OCI-LY3 (cell line): ENCODE results near the gene ACAD11.

Experiments used
- H2AFZ ChIP-seq: fragments of 200-600, 300-600 bp; shearing (Covaris generic); 2 replicates; pipeline ENCODE4 v1.6.0; 2014; ENCODE audit warnings: antibody characterized with exemption, low read depth, low read length
- H3K27ac ChIP-seq: fragments of 200-600, 300-600 bp; sonication (generic); 2 replicates; pipeline ENCODE4 v1.5.1; 2014; ENCODE audit warnings: mild to moderate bottlenecking, low read length, moderate library complexity, mixed read lengths
- H3K27me3 ChIP-seq: fragments of 200-600, 300-600 bp; sonication (generic); 2 replicates; pipeline ENCODE4 v1.6.1; 2014; ENCODE audit warnings: low read depth, low read length, mixed read lengths
- H3K36me3 ChIP-seq: fragments of 200-600, 300-600 bp; sonication (generic); replicated peaks from 2 replicates; pipeline ENCODE3; 2014; ENCODE audit warnings: low read depth, low read length, mixed read lengths
- H3K4me1 ChIP-seq: fragments of 300-600, 200-600 bp; sonication (generic); 2 replicates; pipeline ENCODE4 v1.6.1; 2014; ENCODE audit warnings: low read length, mixed read lengths
- H3K4me2 ChIP-seq: fragments of 200-600, 300-600 bp; sonication (generic); 2 replicates; pipeline ENCODE4 v1.6.1; 2014; ENCODE audit warnings: low read length, mixed read lengths
- H3K4me3 ChIP-seq: fragments of 300-600, 200-600 bp; sonication (generic); 2 replicates; pipeline ENCODE4 v1.5.1; 2014; ENCODE audit warnings: antibody characterized with exemption, mild to moderate bottlenecking, low read length, moderate library complexity
- H3K79me2 ChIP-seq: fragments of 300-600, 200-600 bp; shearing (Covaris generic); 2 replicates; pipeline ENCODE4 v1.6.1; 2014; ENCODE audit warnings: mild to moderate bottlenecking, low read length, mixed read lengths
- H3K9ac ChIP-seq: fragments of 300-600, 200-600 bp; shearing (Covaris generic); 2 replicates; pipeline ENCODE4 v1.6.0; 2014; ENCODE audit warnings: mild to moderate bottlenecking, low read length, moderate library complexity
- H3K9me3 ChIP-seq: fragments of 200-600, 300-600 bp; shearing (Covaris generic); 2 replicates; pipeline ENCODE4 v1.6.1; 2014; ENCODE audit warnings: low read length, mixed read lengths; ENCODE audit not compliant: insufficient read depth
- H4K20me1 ChIP-seq: fragments of 200-600, 300-600 bp; sonication (generic); 2 replicates; pipeline ENCODE4 v1.6.1; 2016; ENCODE audit warnings: low read length, mixed read lengths; ENCODE audit not compliant: insufficient read depth
- CTCF ChIP-seq: fragments of 200-600, 300-600 bp; sonication (generic); IDR thresholded peaks from 2 replicates; pipeline ENCODE4 v1.5.1; 2014; ENCODE audit warnings: antibody characterized with exemption, low read length, low read depth
- EZH2phosphoT487 ChIP-seq: fragments of 200-600 bp; shearing (Covaris generic); IDR thresholded peaks from 2 replicates; pipeline ENCODE4 v1.6.1; 2018; ENCODE audit warnings: antibody characterized with exemption, mixed run types, low read depth

ACAD11 gene

GRCh38 chr3:132593947-132594323 is 65.7 kb downstream of the ACAD11 start:
- Histone ChIP-seq H2AFZ (no peak overlapping the region), H3K36me3 (no peaks in the 10 kb centered on the region), H3K27ac (no peak overlapping the region), H3K27me3 (no peaks in the 10 kb centered on the region), H3K4me2 (no peak overlapping the region), H3K4me1 (0 out of 2 replicates have a peak, but pooled peaks cover 5% of the 10 kb centered on the region), H3K79me2 (no peaks in the 10 kb centered on the region), H3K9me3 (no peaks in the 10 kb centered on the region), H3K4me3 (no peak overlapping the region), H4K20me1 (0 out of 2 replicates have a peak, but pooled peaks cover 3% of the 10 kb centered on the region), H3K9ac (no peak overlapping the region)
- TF ChIP-seq CTCF (no peak), EZH2phosphoT487 (no peak)

GRCh38 chr3:132593241-132593946 is 66.2 kb downstream of the ACAD11 start:
- no peaks in the 10 kb centered on the region for H3K79me2 ChIP-seq
- H3K9me3 ChIP-seq = no peaks in the 10 kb centered on the region
- no peak for TF ChIP-seq CTCF
- no peak for TF ChIP-seq EZH2phosphoT487
- 0 out of 2 replicates have a peak, but pooled peaks cover 5% of the 10 kb centered on the region for H3K4me1 ChIP-seq
- H3K4me3 ChIP-seq = no peak overlapping the region
- no peaks in the 10 kb centered on the region for H3K36me3 ChIP-seq
- H4K20me1 ChIP-seq = 0 out of 2 replicates have a peak, but pooled peaks cover 3% of the 10 kb centered on the region
- H3K4me2 ChIP-seq = no peak overlapping the region
- H3K9ac ChIP-seq = no peak overlapping the region
- no peak overlapping the region for H2AFZ ChIP-seq
- no peak overlapping the region for H3K27ac ChIP-seq
- no peaks in the 10 kb centered on the region for H3K27me3 ChIP-seq

- Histone ChIP-seq H3K9me3 (no peaks in the 10 kb centered on the region), H3K27ac (no peak overlapping the region), H3K4me2 (no peak overlapping the region), H2AFZ (no peak overlapping the region), H3K4me3 (no peak overlapping the region), H3K4me1 (0 out of 2 replicates have a peak, but pooled peaks cover 5% of the 10 kb centered on the region), H4K20me1 (0 out of 2 replicates have a peak, but pooled peaks cover 3% of the 10 kb centered on the region), H3K9ac (no peak overlapping the region), H3K79me2 (no peaks in the 10 kb centered on the region), H3K36me3 (no peaks in the 10 kb centered on the region), H3K27me3 (no peaks in the 10 kb centered on the region)
- TF ChIP-seq CTCF = no peak
- no peak for TF ChIP-seq EZH2phosphoT487
Observed at GRCh38 chr3:132592216-132592615, 67.4 kb downstream of the ACAD11 start.

GRCh38 chr3:132587401-132587800 is 72.2 kb downstream of the ACAD11 start:
- H3K4me3 ChIP-seq = no peak overlapping the region
- H4K20me1 ChIP-seq = no peaks in the 10 kb centered on the region
- H3K27ac ChIP-seq = no peak overlapping the region
- TF ChIP-seq CTCF (no peak), EZH2phosphoT487 (no peak)
- H3K9me3 ChIP-seq = no peaks in the 10 kb centered on the region
- no peak overlapping the region for H3K9ac ChIP-seq
- H3K4me2 ChIP-seq = no peak overlapping the region
- H2AFZ ChIP-seq = no peak overlapping the region
- no peaks in the 10 kb centered on the region for H3K36me3 ChIP-seq
- H3K27me3 ChIP-seq = no peaks in the 10 kb centered on the region
- H3K4me1 ChIP-seq = no peaks in the 10 kb centered on the region
- no peaks in the 10 kb centered on the region for H3K79me2 ChIP-seq
